Activated CD4-positive, alpha-beta T cell treated with anti-CD3 and anti-CD28 coated beads, Interleukin-2, Interleukin-6, amounts not matched to agents 100 ng/mL and 50 ng/mL, durations not matched to agents 16 hours and 8 hours (primary cell): ENCODE data around the gene CCT8.

Experiments used
- DNase-seq: peaks from one replicate; pipeline ENCODE4 v3.0.0-alpha.2; 2020

Gene CCT8

GRCh38 chr21:29073222-29074006 lies at the start of gene CCT8:
TSS of gene CCT8 (minus strand) at chr21:29073648. CDS start at chr21:29073590, 58 bp downstream.
- peak; percentile 100 for DNase-seq

GRCh38 chr21:29121759-29122158 lies 48.3 kb upstream of the CCT8 start:
- DNase-seq = no peak

GRCh38 chr21:29117372-29117955 lies 44.0 kb upstream of the CCT8 start:
- no peak for DNase-seq

GRCh38 chr21:29115899-29116298 lies 42.5 kb upstream of the CCT8 start:
- no peak for DNase-seq

- no peak for DNase-seq
These were observed 41.5 kb upstream of the CCT8 start for GRCh38 chr21:29114765-29115500.

GRCh38 chr21:29105218-29105617 lies 31.8 kb upstream of the CCT8 start:
- DNase-seq = no peak

GRCh38 chr21:29104239-29104708 lies 30.8 kb upstream of the CCT8 start:
- peak; percentile 34 for DNase-seq

- no peak for DNase-seq
These were observed 29.4 kb upstream of the CCT8 start for GRCh38 chr21:29102791-29103257.

GRCh38 chr21:29098156-29098555 lies 24.7 kb upstream of the CCT8 start:
- DNase-seq = no peak

GRCh38 chr21:29096218-29097015 lies 23.0 kb upstream of the CCT8 start:
- DNase-seq = no peak

GRCh38 chr21:29092102-29092959 lies 18.9 kb upstream of the CCT8 start:
- peak; percentile 36 for DNase-seq

GRCh38 chr21:29091033-29091432 lies 17.6 kb upstream of the CCT8 start:
- peak; percentile 51 for DNase-seq

- no peak for DNase-seq
These were observed 11.8 kb upstream of the CCT8 start for GRCh38 chr21:29085106-29085752.

GRCh38 chr21:29084372-29084771 lies 10.9 kb upstream of the CCT8 start:
- no peak for DNase-seq

- DNase-seq = no peak
These were observed 9.9 kb upstream of the CCT8 start for GRCh38 chr21:29083306-29083705.

GRCh38 chr21:29082046-29082815 lies 8.8 kb upstream of the CCT8 start:
- DNase-seq = no peak

- DNase-seq = peak; percentile 25
These were observed 7.0 kb upstream of the CCT8 start for GRCh38 chr21:29080454-29080941.

- DNase-seq = peak; percentile 54
These were observed 5.7 kb upstream of the CCT8 start for GRCh38 chr21:29078869-29079767.

- DNase-seq = peak; percentile 44
These were observed 4.2 kb upstream of the CCT8 start for GRCh38 chr21:29077651-29078090.
